ENCODE data around the gene ZNF414. TPM values are rescaled to one million over a fixed set of nuclear protein-coding genes. Genes with fewer than 3 reads are reported as not detected.
A peak's percentile ranks its signal among the peaks of the same experiment; 100 is the strongest.

Gene ZNF414
- total RNA-seq, 1 experiment from 2014 or later = 27.2 TPM

DNA sequence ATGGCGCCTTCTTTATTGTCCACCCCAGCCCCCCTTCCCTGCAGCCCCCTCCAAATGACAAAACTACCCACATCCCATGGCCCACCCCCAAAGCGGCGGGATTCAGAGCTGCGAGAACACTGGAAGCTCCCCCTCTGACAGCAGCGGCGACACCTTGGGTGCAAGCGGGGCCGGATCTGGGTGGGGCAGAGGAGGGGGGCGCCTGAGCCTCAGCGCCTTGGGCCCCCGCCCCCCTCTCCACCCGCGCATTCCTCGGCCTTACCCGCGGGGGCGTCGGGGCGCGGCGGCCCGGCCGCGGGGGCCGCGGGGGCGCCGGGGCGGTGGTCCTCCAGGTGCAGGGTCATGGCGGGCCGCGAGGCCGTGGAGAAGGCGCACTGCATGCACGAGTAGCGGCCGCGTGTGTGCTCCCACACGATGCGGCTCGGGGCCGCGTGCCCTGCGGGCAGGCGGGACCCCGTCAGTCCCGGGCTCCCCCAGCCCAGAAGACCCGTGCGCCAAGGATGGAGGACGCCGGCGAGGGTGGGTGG is 3.3 kb downstream of the ZNF414 start:
- H3K36me3 Mint-ChIP-seq (ENCODE audit: insufficient read depth, unreplicated experiment) = peaks cover 27% of the 10 kb centered on the region
- DNase-seq (ENCODE audit: unreplicated experiment) = no peak
- peaks cover 9% of the 10 kb centered on the region for H3K4me1 Mint-ChIP-seq (ENCODE audit: insufficient read depth, unreplicated experiment)
- H3K9me3 Mint-ChIP-seq (ENCODE audit: unreplicated experiment) = no peaks in the 10 kb centered on the region
- TF ChIP-seq, protein P1, sequence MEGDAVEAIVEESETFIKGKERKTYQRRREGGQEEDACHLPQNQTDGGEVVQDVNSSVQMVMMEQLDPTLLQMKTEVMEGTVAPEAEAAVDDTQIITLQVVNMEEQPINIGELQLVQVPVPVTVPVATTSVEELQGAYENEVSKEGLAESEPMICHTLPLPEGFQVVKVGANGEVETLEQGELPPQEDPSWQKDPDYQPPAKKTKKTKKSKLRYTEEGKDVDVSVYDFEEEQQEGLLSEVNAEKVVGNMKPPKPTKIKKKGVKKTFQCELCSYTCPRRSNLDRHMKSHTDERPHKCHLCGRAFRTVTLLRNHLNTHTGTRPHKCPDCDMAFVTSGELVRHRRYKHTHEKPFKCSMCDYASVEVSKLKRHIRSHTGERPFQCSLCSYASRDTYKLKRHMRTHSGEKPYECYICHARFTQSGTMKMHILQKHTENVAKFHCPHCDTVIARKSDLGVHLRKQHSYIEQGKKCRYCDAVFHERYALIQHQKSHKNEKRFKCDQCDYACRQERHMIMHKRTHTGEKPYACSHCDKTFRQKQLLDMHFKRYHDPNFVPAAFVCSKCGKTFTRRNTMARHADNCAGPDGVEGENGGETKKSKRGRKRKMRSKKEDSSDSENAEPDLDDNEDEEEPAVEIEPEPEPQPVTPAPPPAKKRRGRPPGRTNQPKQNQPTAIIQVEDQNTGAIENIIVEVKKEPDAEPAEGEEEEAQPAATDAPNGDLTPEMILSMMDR (IDR thresholded peaks at IDR 0.05; ENCODE audit: unreplicated experiment) = no peak
- H3K4me3 Mint-ChIP-seq (ENCODE audit: unreplicated experiment) = no peak overlapping the region
- H3K27ac Mint-ChIP-seq (ENCODE audit: low read depth, unreplicated experiment) = no peak overlapping the region
- intact Hi-C loops (cut with micrococcal nuclease) = no loop called here
- ChIA-PET CTCF (interaction anchor here (0.6 to 1.0 kb wide), 3 partner anchors 49 to 199 kb away, joined by 3 read pairs; no protein-coding TSS in a partner anchor), POLR2A (no interaction called here)
- no peaks in the 10 kb centered on the region for H3K27me3 Mint-ChIP-seq (ENCODE audit: insufficient read depth, unreplicated experiment)
- no TSS peak for BruUV-seq (replicated peaks)

GRCh38 chr19:8506402-8506957 is 7.5 kb downstream of the ZNF414 start:
- CTCF ChIA-PET = interaction anchor here (0.5 to 2.9 kb wide), 16 partner anchors 11 to 152 kb away, joined by 3 to 28 read pairs (median 4); partner anchors contain the start of gene MARCHF2
- TF ChIP-seq, protein P1 (IDR thresholded peaks at IDR 0.05; ENCODE audit: unreplicated experiment) = no peak
- BruUV-seq (replicated peaks) = no TSS peak

DNA sequence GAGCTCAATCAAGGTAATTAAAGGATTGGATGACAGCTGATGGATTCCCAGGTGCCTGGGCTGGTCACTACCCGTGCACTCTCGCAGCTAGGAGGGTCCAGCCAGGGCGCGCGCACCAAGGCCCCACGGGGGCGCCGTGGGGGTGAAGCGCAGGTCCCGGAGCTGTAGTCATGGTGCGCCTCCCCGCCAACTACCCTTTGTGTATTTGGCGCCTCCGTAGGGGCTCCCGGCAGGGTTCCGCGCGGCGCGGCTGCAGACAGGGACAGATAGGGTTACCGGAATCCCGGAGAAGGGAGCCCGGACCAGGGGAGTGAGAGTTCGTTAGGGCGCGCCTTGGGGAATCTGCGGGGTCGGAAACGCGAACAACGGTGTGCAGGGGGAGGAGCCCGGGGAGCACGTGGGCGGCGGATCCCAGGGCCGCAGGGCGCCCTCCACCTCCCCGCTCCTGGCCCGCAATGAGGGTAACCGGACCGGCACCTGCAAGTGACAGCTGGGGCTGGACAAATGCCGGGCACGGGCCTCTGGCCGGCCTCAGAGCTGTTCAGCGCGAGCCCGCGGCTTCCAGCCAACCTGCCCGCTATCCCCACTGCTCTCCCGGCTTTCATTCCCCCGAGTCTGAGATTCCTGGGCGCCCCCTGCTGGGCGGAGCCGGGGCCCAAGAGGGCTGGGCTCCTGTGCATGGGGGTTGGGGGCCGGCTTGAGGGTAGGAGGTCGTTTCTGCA is 8.1 kb downstream of the ZNF414 start:
- Mint-ChIP-seq H3K27ac (ENCODE audit: low read depth, unreplicated experiment) (no peak overlapping the region), H3K9me3 (ENCODE audit: unreplicated experiment) (no peaks in the 10 kb centered on the region), H3K4me1 (ENCODE audit: insufficient read depth, unreplicated experiment) (peaks cover 5% of the 10 kb centered on the region), H3K36me3 (ENCODE audit: insufficient read depth, unreplicated experiment) (peaks cover 19% of the 10 kb centered on the region), H3K27me3 (ENCODE audit: insufficient read depth, unreplicated experiment) (no peaks in the 10 kb centered on the region), H3K4me3 (ENCODE audit: unreplicated experiment) (peak overlapping the region; percentile 86)
- CTCF ChIA-PET = interaction anchor here (0.5 to 2.9 kb wide), 23 partner anchors 9 to 156 kb away, joined by 3 to 28 read pairs (median 4); partner anchors contain the start of gene MARCHF2
- POLR2A ChIA-PET = interaction anchor here (0.6 to 2.1 kb wide), 6 partner anchors 10 to 152 kb away, joined by 3 to 9 read pairs (median 4); partner anchors contain the start of gene MARCHF2
- peak; percentile 78 for DNase-seq (ENCODE audit: unreplicated experiment)
- intact Hi-C loops (cut with micrococcal nuclease) = loop anchor here (1.0 to 2.0 kb wide), 2 partner anchors 93 to 152 kb away; partner anchors contain the start of gene MARCHF2
- BruUV-seq (replicated peaks) = no TSS peak
- TF ChIP-seq, protein P1 (IDR thresholded peaks at IDR 0.05; ENCODE audit: unreplicated experiment) = peak; percentile 83

More at GRCh38 chr19:8506402-8506957, 7.5 kb downstream of the ZNF414 start:
- POLR2A ChIA-PET = interaction anchor here (1.3 to 2.1 kb wide), 3 partner anchors 20 to 153 kb away, joined by 4 to 9 read pairs (median 6); no protein-coding TSS in a partner anchor
- Mint-ChIP-seq H3K4me1 (ENCODE audit: insufficient read depth, unreplicated experiment) (peaks cover 5% of the 10 kb centered on the region), H3K27me3 (ENCODE audit: insufficient read depth, unreplicated experiment) (no peaks in the 10 kb centered on the region), H3K27ac (ENCODE audit: low read depth, unreplicated experiment) (no peak overlapping the region), H3K4me3 (ENCODE audit: unreplicated experiment) (peak overlapping the region; percentile 86), H3K36me3 (ENCODE audit: insufficient read depth, unreplicated experiment) (peaks cover 19% of the 10 kb centered on the region), H3K9me3 (ENCODE audit: unreplicated experiment) (no peaks in the 10 kb centered on the region)
- DNase-seq (ENCODE audit: unreplicated experiment) = no peak
- intact Hi-C loops (cut with micrococcal nuclease) = loop anchor here (1.0 to 2.0 kb wide), 2 partner anchors 94 to 152 kb away; partner anchors contain the start of gene MARCHF2

- DNase-seq (ENCODE audit: unreplicated experiment) = no peak
- ChIA-PET POLR2A (interaction anchor here (0.6 to 2.1 kb wide), 5 partner anchors 9 to 151 kb away, joined by 3 to 9 read pairs (median 4); no protein-coding TSS in a partner anchor), CTCF (interaction anchor here (0.7 to 2.9 kb wide), 11 partner anchors 8 to 153 kb away, joined by 3 to 28 read pairs (median 4); partner anchors contain the start of gene MARCHF2)
- no peak overlapping the region for H3K27ac Mint-ChIP-seq (ENCODE audit: low read depth, unreplicated experiment)
- peaks cover 12% of the 10 kb centered on the region for H3K36me3 Mint-ChIP-seq (ENCODE audit: insufficient read depth, unreplicated experiment)
- intact Hi-C loops (cut with micrococcal nuclease) = no loop called here
- no peaks in the 10 kb centered on the region for H3K27me3 Mint-ChIP-seq (ENCODE audit: insufficient read depth, unreplicated experiment)
- no TSS peak for BruUV-seq (replicated peaks)
- peak overlapping the region; percentile 86 for H3K4me3 Mint-ChIP-seq (ENCODE audit: unreplicated experiment)
- H3K4me1 Mint-ChIP-seq (ENCODE audit: insufficient read depth, unreplicated experiment) = peaks cover 5% of the 10 kb centered on the region
- TF ChIP-seq, protein P1 (IDR thresholded peaks at IDR 0.05; ENCODE audit: unreplicated experiment) = no peak
- H3K9me3 Mint-ChIP-seq (ENCODE audit: unreplicated experiment) = no peaks in the 10 kb centered on the region
These were observed 9.0 kb downstream of the ZNF414 start for GRCh38 chr19:8504919-8505318.

Data from MCF 10A (cell line).